Activated CD4-positive, alpha-beta T cell treated with anti-CD3 and anti-CD28 coated beads for 24 hours (primary cell): ENCODE measurements around the gene ATP1A2.
"Not testable (repeated sequence)": the region's sequence is repeated elsewhere in the genome, so short reads cannot be mapped to it uniquely, and the experiment has no call there.

Experiments
- DNase-seq, 2 donors: peaks; one replicate each; pipeline ENCODE4 v3.0.0-alpha.2; 2020; ENCODE audit warnings: low read depth in 2 of 2

ATP1A2 gene

DNA sequence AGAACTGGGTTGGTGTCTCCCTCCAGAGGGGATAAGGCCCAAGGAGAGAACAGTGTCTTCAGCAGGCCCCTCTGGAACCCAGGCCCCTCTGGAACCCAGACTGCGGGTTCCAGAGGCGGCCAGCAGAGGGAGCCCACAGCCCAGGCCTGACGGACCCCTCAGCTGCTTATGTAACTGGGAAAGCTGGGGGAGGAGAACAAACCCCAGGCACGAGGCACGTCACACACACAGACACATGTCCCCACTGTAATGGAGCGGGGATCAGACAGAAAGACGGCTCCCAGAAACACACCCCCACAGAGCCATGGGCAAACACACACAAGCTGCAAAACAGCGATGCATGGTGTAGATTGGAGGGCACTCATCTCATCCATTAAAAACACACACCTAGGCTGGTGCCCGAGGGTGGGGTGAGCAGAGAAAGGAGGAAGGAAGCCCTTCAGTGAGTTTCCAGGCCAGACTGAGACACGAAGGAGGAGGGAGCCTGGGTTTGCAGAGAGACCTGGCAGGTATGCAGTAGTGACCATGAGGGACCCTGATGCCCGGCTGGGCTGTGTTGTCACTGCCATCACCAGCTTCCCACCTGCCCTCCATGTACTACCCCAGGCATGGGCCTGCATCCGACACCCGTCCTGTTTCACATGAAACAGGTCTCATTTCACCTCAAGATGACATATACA lies 14.4 kb upstream of the ATP1A2 start:
- peak; percentile 64 to 67 for DNase-seq

GRCh38 chr1:160101717-160102522 lies 13.6 kb upstream of the ATP1A2 start:
- DNase-seq: no peak

DNA sequence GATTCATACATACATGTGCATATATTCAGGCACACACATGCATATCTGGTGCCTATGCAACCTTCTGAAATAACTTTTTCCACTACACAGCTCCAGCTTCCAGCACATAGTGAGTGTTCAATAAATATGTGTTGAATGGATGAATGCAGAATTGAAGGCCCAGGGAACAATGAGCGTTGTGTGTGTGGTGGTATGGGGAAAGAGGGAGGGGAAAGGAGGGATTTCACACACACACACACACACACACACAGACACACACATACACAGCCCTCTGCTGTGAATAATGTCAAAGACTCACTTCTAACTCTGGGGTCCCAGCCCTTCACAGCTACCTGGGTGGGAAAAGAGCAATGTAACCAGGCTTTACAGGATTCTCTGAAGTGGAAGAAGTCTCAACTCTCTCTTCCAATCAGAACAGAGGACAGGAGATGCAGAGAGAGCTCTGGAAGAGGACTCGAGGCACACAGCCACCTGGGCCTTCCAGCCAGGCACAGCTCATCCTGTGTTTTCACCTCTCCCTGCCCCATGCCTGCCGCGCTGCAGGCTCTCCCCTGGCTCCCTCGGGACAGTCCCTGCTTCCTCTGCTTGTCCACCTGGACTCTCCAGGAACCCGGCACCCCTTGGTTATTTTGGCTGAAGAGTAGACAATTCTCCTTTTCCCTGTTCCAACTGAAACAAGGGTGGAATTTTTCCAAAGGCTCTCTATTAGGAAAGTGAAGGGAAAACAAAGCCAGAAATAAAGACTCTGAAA lies 11.7 kb upstream of the ATP1A2 start:
- DNase-seq: no peak

- DNase-seq: no peak
Observed at GRCh38 chr1:160104486-160104885, 11.1 kb upstream of the ATP1A2 start.

DNA sequence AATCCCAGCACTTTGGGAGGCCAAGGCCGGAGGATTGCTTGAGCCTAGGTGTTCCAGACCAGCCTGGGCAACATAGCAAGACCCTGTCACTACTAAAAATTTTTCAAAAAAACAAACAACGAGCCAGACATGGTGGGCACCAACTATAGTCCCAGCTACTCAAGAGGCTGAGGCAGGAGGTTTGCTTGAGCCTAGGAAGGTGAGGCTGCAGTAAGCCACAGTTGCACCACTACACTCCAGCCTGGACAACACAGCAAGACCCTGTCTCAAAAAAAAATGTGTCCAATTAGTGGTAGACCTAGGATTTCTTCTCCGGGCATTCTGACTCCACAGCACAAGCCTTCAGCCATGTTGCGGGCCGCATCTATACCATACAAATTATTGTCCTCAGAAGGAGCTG lies 10.4 kb upstream of the ATP1A2 start:
- no peak for DNase-seq

GRCh38 chr1:160107512-160107911 lies 8.0 kb upstream of the ATP1A2 start:
- no peak for DNase-seq

- DNase-seq: peak in 1 of 2 donors; percentile 34
Observed at GRCh38 chr1:160108888-160109662, 6.5 kb upstream of the ATP1A2 start.

- DNase-seq: no peak
Observed at GRCh38 chr1:160109686-160110085, 5.9 kb upstream of the ATP1A2 start.

DNA sequence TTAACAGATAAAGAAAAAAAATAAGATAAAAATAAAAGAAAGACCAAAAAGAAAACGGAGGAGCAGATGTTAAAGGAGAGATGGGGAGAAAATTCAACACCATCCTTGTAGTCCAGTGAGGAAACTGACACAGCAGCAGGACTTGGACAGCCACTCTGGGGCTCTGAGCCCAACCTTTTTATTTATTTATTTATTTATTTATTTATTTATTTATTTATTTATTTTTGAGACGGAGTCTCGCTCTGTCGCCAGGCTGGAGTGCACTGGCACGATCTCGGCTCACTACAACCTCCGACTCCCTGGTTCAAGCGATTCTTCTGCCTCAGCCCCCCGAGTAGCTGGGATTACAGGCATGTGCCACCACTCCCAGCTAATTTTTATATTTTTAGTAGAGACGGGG lies 4.1 kb upstream of the ATP1A2 start:
- not testable (repeated sequence) for DNase-seq

GRCh38 chr1:160112357-160112756 lies 3.2 kb upstream of the ATP1A2 start:
- DNase-seq: no peak

- DNase-seq: no peak
Observed at GRCh38 chr1:160113407-160113806, 2.2 kb upstream of the ATP1A2 start.

- DNase-seq: no peak
Observed at GRCh38 chr1:160114085-160114484, 1.5 kb upstream of the ATP1A2 start.

GRCh38 chr1:160116283-160117147 lies 956 bp downstream of the ATP1A2 start:
- DNase-seq: no peak

GRCh38 chr1:160117300-160117699 lies 1.7 kb downstream of the ATP1A2 start:
- DNase-seq: no peak

GRCh38 chr1:160117709-160118183 lies 2.2 kb downstream of the ATP1A2 start:
- DNase-seq: no peak

DNA sequence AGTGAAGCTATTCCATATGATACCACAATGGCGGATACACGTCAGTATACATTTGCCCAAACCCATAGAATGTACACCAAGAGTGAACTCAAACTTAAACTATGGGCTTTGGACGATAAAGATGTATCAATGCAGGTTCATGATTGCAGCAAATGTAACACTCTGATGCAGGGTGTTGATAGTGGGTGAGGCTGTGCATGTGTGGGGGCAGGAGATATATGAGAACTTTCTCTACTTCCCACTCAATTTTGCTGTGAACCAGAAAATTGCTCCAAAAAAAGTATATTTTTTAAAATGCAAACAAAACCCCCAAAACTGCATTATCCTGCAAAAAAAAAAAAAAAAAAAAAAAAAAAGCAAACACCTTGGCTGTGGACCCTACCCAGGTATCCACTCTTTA lies 3.4 kb downstream of the ATP1A2 start:
- no peak for DNase-seq

GRCh38 chr1:160120797-160121196 lies 5.2 kb downstream of the ATP1A2 start:
- no peak for DNase-seq

GRCh38 chr1:160121388-160121787 lies 5.8 kb downstream of the ATP1A2 start:
- no peak for DNase-seq

- DNase-seq: no peak
Observed at GRCh38 chr1:160122978-160123495, 7.5 kb downstream of the ATP1A2 start.

- no peak for DNase-seq
Observed at GRCh38 chr1:160123726-160124125, 8.2 kb downstream of the ATP1A2 start.
